ENCODE results near the gene PSMG3.

PSMG3 gene

DNA sequence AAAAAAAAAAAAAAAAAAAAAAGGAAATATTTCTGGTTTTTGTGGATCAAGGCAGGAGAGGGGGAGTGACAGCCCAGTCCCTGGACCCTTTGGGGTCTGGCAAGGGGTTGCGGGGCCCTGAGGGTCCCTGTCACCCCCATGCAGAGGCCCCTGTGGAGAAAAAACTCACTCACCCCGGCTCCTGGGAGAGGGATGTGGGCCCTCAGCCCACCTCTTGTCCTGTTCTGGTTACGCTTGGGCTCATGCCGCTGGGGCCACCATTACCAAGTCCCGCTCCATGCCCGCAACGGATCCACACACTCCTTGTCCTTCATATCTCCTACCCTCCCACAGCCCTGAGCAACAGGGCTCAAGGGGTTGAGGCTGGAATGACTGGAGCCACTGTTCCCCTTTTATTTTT lies 12.8 kb downstream of the PSMG3 start:
- no peak for DNase-seq

DNA sequence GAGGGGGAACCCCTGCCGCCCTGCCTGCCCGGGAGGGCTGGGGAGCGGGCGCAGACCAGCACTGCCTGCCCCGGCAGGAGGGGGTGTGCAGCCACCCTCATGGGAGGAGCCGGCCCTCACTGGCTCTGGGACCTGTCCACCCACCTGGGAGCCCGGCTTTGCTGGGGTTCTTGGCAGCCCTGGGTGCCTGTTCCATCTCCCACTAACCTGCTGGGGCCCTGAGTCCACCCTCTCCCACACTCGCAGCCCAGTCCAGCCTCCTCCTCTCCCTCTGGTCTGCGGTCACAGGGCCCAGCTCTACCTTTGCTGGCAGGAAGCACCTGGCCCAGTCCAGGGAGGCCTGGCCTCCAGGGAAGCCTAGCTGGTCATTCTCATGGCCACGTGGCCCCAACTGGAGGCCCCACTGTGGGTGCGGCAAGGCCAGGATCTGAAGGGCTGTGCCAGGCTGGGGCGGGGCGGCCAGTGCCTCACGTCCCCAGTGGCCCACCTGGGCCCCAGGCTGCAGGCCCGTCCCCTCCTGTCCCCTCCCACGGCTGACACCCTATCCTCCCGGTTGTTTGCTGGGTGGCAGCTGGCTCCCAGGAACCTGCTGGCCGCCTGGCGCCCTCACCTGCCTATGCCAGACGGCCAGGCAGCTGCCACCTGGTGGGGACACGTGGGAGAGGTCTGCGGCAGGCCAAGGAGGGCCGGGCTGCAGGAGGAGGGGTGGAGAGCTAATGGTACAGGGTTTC lies 13.9 kb downstream of the PSMG3 start, which contains the start of gene TMEM184A:
TMEM184A (minus strand) TSS at position 393 of the 731 bp plus-strand sequence. CDS start 721 bp downstream, outside the sequence.
- DNase-seq: no peak

DNA sequence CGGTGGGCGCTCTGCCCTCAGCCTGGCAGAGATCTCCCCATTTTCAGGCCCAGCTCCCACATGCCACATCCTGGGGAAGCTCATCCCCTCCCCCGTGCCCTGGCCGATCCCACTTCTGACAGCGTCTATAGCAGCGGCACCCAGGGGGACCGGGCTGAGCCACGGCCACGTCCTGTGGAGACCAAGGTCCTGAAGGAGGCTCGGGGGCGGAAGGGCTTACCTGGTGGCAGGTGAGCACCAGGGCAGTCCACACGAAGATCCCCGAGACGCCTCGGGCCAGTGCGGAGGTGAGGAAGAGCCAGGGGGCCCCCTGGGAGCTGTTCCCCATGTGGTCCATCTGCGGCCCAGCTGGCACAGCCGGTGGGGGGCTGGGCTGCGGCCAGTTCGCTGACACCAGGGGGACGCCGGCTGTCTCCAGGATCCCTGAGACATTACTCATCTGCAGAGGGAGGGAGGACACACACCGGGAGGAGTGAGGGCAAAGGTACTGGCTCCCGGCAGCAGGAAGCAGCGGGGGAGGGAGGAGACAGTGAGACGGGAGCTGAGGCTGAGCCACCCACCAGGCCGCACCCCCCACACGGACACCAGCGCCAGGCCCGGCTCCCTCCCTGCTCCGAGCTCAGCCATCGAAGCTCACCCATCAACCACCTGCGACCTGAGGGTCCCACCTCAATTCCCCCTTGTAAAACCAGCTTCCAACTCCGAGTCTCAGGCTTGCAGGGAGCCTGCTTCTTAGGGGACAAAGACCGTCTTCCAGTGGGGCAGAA lies 14.6 kb downstream of the PSMG3 start:
- no peak for DNase-seq

DNA sequence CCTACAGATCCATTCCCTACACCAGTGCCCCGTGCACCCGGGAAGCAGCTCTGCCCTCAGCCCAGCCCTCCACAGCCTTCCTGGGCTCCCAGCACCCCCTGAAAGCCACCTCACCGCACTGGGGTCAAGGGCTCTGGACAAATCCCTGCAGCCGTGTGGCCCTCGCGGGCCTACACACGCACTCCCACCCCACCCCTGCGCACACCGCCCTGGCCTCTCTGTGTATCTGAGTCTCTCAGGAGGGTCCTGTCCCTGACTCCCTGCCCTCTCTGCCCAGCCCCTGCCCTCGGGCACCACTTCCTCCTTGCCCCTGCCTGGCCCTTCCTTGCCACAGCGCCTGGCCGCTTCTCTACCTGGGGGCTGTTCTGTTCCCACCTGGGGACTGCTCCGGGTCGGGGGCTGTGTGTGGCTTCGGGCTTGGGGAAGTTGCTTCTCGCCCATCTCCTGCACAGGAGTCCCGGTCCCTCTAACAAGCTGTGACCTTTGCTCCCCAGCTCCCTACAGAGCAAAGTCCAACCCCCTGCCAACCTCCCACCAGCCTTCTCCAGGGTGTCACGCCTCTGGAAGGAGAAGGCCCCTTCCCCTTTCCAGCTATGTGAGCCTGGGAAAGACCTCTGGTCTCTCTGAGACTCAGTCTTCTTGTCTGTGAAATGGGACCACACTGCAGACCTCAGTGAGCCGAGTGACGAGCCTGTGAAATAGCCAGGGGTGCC lies 15.3 kb downstream of the PSMG3 start:
- DNase-seq: no peak

DNA sequence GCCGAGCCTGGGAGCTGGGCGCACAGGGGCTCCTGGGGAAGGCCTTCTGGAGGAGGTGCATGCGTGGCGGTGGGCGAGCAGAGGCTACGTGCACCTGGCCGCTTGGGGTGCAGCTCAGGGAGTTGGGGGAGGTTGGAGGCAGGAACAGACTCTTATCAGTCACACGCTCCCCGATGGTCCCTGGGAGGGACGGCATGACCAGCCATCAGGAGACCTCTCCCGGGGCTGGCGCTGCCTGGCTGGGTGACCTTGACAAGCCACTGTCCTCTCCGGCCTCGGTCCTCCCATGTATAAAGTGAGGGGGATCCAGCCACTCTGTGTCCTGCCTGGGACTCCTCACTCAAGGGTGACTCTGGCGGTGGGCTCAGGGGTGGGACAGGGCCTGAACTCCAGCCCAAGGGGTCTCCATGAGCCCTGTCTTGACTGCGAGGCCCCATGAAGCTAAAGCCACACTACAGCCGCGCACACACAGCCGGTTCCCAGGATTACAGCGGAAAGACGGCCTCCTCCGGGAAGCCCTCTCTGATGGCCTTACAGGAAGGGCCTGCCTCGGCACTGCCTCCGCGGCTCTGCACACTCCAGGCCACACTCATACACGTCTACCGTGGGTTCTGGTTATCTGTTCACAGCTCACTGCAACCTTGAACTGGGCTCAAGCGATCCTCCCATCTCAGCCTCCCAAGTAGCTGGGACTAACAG lies 16.2 kb downstream of the PSMG3 start:
- DNase-seq: no peak

DNA sequence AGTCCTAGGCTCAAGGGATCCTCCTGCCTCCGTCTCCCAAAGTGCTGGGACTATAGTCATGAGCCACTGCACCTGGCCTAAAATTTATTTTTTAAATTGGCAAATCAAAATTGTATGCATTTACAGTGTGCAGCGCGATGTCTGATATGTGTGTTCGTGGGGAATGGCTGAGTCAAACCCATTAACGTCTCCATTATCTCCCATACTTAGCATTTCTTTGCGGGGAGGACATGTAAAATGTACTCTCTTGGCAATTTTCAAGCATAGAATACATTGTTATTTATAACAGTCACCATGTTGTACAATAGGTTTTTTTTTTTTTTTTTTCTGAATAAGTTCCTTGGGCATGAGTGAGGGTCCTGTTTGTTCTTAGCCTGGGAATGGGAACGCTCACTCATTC lies 17.6 kb downstream of the PSMG3 start:
- no peak for DNase-seq

DNA sequence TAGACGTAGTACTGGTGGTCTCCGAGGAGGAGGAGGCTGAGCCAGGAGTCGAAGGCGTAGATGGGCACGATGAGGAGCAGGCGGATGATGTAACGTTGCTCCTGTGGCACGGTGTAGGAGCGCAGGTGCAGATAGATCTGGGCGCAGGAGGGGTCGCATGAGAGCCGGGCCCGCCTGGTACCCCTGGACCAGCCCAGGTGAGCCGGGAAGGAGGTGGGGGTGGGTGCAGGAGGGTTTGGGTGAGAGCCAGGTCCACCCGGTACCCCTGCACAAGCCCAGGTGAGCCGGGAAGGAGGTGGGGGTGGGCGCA lies 19.0 kb downstream of the PSMG3 start:
- no peak for DNase-seq

DNA sequence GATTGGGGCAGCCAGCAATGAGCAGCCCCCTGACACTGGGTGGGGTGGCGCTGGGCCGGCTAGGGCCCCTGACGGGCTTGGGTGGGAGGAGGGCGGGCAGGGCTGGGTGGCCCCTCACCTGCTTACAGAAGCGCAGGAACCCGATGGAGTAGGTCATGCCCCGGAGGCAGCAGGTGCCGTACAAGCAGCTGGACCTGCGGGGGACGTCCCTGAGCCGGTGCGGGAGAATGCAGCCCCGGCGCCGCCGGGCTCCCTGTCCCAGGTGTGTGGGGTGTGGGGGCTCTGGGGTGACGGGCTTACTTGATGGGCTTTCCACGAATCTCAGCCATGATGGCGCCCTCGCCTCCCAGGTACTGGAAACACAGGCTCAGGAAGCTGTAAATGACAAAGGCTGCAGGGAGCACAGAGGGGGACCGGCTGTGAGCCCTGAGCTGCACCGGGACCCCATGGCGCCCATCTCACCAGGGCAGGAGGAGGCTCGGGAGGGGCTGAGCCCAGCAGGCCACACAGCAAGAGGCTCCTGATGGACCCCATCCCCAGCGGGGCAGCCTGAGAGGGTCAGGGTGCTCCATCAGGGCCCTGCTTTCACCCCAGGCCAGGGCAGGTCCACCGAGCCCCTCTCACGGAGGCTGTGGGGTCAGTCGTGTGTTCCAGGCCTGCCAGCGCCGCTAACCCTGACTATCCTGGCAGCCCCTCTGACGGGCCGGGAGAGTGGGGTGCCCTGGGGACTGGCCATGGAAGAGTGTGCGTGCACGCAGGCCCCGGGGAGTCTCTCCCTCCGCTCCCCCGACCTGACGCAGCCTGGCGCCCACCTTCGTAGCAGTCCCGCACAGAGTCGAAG lies 19.6 kb downstream of the PSMG3 start:
- DNase-seq: no peak

DNA sequence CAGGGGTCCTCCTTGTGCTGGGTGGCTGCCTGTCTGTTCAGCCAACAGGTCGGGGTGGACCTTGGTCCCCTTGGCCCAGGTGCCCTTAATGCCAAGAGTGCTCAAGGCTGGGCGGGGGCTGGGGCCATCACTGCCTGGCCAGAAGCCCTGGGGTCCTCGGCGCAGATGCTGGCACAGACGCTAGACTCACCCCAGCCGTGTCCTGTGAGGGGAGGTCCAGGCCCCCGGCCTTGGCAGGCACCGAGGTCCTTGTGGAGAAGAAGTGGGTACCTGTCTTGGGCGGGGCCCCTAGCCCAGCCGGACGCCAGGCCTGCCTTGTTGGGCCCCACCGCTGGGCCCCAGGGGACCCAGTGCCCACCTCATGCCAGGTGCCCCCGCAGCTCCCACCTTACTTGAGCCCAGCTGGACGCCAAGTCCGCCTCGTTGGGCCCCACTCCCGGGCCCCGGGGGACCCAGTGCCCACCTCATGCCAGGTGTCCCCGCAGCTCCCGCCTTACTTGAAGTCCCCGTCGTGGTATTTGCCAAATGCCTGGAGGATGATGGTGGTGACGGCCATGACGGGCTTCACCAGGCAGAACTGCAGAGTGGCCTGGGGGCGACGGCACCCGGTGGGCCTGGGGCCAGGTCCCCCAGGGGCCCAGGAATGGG lies 20.4 kb downstream of the PSMG3 start:
- no peak for DNase-seq

DNA sequence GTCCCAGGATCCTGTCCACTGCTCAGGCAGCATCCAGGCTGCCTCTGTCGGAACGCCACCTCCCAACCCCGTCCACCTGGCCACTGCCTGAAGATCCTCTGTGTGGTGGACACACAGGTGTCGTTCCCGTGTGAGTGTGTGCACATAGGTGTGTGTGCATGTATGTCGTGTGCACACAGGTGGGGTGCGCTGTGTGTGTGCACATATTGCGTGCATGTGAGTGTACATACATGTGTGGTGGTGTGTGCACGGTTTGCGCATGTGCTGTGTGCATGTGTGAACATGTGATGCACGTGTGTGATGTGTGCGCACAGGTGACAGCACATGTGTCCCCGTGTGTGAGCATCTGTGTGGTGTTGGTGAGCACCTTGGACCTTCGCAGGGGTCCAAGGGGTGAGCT lies 20.9 kb downstream of the PSMG3 start:
- no peak for DNase-seq

DNA sequence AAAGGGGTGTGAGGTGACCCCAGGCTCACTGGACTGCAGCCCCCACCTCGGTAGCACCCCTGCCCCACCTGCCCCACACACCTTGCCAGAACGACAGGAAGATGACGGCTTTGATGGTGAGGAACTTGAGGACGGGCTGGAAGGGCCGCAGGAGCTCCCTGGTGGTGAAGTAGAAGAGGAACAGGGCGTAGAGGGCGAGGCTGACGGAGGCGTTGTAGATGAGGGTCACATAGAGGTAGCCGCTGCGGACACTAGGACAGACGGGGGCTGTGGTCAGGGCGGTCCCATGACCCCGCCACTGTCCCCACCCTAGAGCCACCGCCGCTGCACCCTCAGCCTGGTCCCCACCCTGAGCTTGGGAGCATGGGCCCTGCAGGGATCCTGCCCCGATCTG lies 21.4 kb downstream of the PSMG3 start:
- no peak for DNase-seq

DNA sequence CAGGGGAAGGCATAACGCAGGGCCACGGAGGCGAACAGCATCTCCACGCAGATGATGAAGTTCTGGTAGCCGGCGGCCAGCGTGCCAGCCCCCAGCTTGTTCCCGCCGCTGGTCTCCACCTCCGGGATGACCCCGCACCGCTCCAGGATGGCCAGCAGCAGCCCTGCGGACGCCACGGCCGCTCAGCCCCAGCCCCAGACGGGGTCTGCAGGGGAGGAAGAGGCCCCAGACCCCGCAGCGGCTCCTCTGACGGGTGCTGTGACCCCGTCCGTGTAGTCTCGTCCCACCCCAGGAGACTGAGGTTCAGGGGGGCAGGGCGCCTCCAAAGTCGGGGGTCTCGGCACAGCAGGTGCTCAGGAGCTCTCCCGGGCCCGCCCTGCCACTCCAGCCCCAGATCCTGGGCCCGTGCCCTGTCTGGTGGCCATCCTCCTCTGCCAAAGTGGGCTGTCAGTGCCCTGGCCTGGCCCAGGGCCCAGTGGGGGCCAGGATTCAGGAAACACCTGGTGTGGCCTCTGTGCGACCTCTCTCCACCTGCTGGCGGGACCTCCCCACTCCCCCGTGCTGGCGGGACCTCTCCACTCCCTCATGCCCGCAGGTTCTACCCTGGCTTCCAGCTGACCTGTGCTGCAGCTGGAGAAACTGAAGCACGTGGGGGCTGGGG lies 21.9 kb downstream of the PSMG3 start:
- DNase-seq: no peak

DNA sequence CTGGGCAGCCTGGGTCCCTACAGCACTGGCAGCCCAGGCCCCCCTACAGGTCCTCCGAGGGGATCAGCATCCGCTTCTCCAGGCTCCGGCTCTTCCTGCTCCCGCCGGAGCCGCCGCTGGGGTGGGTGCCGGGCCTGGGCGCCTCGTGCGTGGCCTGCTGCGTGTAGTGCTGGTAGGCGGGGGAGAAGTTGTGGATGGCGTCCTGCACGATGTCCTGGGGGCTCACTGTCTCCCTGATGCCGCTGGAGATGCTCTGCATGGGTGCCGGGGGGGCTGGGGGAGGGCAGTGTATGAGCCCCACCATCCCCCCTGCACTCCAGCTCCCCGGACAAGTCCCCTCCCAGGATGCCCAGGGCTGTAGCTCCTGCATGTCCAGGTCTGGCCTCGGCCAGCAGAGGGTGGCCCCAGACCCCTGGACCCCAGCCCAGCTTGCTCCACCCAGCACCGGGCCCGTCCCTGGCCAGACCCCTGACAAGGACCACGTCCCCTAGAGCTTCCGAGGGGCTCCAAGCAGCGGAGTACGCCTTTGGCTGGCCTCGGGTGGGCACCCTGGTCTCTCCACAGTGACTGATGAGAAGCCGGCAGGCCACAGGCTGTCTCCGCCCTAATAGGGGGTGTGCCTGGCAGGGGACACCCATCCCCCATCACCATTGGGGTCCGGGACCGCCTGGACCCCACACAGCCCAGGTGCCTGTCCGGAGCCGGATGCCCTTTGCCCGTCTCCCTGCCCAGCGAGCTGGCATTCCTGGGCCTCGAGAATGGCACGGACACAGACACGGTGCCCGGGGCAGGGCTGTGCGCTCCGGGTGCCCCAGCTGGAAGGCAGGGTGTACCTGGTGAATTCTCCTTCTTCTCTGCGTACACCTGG lies 22.7 kb downstream of the PSMG3 start:
- no peak for DNase-seq

DNA sequence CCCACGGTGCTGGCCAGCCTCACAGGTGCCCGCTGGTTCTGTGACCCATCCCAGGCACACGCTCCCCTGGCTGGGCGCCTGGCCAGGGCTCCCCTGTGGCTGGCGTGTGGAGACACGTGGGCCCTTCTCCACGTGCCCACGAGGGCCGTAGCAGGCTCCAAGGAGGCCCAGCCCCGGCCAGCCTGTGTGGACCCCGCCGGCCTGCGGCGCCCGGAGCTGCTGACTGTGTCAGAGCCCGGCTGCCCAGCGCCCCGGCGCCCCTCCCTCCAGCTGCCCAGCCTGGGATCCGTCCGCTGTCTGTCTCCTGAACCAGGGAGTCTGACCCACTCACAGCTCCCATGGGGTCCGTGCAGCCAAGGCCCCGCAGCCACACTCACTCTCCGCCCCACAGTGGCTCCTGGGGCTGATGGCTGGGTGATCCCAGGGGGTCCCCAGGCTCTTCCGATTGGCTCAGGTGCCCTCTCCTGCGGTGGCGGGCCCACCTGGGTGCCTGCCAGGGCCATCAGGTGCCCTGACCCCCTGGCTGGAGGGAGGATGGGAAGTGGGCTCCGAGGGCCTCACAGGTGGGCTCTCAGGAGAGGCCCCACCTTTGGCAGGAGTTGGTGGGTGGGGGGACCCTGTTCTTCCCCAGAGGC lies 23.4 kb downstream of the PSMG3 start:
- DNase-seq: no peak

DNA sequence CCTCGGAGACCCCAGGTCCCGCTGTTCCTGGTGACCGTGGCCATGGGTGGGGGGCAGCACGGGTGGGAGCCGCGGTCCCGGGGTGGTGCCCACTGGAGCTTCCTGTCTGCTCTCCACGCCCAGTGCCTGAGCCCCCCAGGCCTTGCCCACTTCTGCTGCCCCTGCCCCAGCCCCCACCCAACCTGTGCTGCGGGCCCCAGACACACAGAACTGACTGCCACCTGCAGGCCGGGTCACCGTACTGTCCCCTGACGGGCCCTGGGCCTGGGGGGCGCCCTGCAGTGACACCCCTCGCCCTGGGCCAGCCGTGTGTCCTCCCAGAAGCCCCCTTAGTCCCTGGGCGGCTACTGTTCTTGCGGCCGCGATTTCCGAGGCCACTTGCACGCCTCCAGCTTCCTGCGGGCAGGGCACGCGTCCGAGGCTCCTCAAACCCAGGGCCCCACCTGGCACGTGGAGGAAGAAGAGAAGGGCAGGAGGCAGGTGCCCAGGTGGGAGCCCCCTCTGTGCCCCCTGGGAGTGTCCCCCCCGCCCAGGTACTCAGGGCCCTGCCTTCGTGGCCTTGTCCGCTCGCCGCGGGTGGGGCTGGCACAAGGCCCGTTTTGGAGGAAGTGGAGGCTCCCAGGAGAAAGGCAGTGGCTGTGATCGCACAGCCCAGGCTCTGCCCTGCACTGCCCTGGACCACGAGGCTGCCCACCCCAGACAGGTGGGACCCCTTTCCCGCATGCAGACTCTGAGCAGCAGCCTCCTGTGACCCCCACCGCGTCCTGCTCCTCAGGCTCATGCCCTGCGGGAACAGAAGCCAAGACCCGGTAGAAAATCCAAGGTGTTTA lies 24.2 kb downstream of the PSMG3 start:
- DNase-seq: no peak

DNA sequence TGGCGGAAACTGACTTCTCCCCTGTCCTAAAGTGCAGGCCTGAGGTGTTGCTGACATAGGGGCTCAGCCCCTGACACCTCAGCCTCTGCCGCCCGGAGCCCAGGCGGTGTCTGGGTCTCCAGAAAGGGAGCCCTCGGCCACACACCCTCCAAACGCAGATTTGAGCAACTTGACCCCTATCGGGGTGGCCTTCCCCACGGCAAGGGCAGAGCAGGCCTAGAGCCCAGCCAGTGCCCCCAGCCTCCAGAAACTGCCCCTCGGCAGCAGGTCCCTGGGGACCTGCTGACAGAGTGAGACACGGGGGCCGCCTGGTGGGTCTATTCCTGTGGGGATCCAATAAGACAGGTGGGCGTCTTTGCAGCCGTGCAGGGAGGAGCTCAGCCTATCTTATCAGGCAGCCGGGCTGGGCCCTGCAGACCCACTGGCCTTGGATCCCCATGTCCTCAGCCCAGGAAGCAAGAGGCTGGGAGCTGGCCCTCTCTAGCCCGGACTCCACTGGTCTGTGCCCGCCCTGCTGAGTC lies 24.9 kb downstream of the PSMG3 start:
- DNase-seq: no peak

DNA sequence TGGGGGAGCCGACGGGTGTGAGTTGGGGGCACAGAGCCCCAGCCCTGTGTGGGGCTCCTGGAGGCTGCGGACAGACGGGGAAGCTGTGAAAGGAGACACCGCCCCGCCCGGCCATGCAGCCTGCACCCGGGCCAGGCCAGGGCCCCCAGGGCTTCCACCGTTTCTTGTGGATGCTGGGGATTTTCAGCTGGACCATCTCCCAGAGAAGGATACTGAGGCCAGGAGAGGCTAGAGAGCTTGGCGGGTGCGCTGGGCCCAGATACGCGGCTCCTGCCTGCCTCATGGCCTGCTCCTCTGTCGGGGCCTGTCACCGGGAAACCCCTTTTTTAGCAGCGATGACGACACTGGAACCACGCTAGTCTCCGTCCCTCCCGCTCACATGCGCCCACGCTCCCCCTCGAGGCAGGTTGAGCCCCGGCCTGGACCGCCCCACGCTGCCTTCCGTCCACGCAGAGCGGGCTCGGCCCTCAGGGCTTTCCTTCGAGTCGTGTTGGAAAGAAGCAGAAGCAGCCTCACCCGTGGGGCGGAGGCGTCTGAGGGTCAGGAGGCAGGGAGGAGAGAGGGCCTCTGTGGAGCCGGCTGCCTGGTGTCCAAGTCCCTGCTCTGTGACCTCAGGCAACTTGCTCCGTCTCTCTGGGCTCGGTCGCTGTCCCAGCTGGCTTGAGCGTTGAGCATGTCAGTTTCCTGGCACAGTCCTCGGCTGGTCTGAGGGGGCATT lies 25.5 kb downstream of the PSMG3 start:
- no peak for DNase-seq

DNA sequence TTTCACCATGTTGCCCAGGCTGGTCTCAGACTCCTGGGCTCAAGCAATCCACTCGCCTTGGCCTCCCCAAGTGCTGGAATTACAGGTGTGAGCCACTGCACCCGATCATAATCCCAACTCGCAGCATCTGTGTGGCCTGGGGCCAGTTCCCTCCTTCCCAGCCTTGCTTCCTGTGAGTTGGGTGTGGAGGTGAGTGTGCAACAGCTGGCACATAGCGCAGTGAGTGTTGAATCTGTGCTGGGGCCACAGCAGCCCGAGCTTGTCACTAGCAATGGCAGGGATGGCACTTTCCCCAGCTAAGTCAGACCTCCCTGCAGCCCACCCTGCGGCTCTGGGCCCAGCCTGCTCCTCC lies 26.0 kb downstream of the PSMG3 start:
- DNase-seq: no peak

Measured in AML-193 (cell line).